Stimulated activated CD4-positive, alpha-beta T cell treated with anti-CD3 and anti-CD28 coated beads, Interleukin-15, amount 100 ng/mL, for 48 hours (primary cell): Measurements from ENCODE around the gene PPM1D.
"Not testable (repeated sequence)": the region's sequence is repeated elsewhere in the genome, so short reads cannot be mapped to it uniquely, and the experiment has no call there.

Source experiments
- DNase-seq, 2 donors: peaks; one replicate each; pipeline ENCODE4 v3.0.0-alpha.2; 2020; ENCODE audit warnings: low read depth in 2 of 2

PPM1D gene

GRCh38 chr17:60593441-60594036 lies 6.5 kb upstream of the PPM1D start:
- not testable (repeated sequence) for DNase-seq

GRCh38 chr17:60594170-60594569 lies 5.8 kb upstream of the PPM1D start:
- not testable (repeated sequence) for DNase-seq

- DNase-seq: no peak
Observed at GRCh38 chr17:60594734-60595133, 5.3 kb upstream of the PPM1D start.

GRCh38 chr17:60597297-60597696 lies 2.7 kb upstream of the PPM1D start:
- no peak for DNase-seq

- DNase-seq: no peak
Observed at GRCh38 chr17:60598001-60598736, 1.8 kb upstream of the PPM1D start.

- peak in 1 of 2 donors; percentile 3 for DNase-seq
Observed at GRCh38 chr17:60599220-60599619, 773 bp upstream of the PPM1D start.

- DNase-seq: peak; percentile 41 to 51
Observed at GRCh38 chr17:60600490-60601446, 775 bp downstream of the PPM1D start.

GRCh38 chr17:60601447-60602384 lies 1.7 kb downstream of the PPM1D start:
- DNase-seq: peak in 1 of 2 donors; percentile 15

- DNase-seq: no peak
Observed at GRCh38 chr17:60602385-60602742, 2.4 kb downstream of the PPM1D start.

- no peak for DNase-seq
Observed at GRCh38 chr17:60602871-60603270, 2.9 kb downstream of the PPM1D start.

GRCh38 chr17:60603477-60603876 lies 3.5 kb downstream of the PPM1D start:
- not testable (repeated sequence) for DNase-seq

- no peak for DNase-seq
Observed at GRCh38 chr17:60604686-60605334, 4.8 kb downstream of the PPM1D start.

- DNase-seq: no peak
Observed at GRCh38 chr17:60606036-60606435, 6.0 kb downstream of the PPM1D start.

GRCh38 chr17:60610473-60610872 lies 10.5 kb downstream of the PPM1D start:
- DNase-seq: no peak

- DNase-seq: not testable (repeated sequence)
Observed at GRCh38 chr17:60611321-60611720, 11.3 kb downstream of the PPM1D start.

GRCh38 chr17:60613325-60613724 lies 13.3 kb downstream of the PPM1D start:
- DNase-seq: no peak

GRCh38 chr17:60613796-60614195 lies 13.8 kb downstream of the PPM1D start:
- DNase-seq: not testable (repeated sequence)

GRCh38 chr17:60614247-60614646 lies 14.3 kb downstream of the PPM1D start:
- DNase-seq: not testable (repeated sequence)

GRCh38 chr17:60615108-60615507 lies 15.1 kb downstream of the PPM1D start:
- no peak for DNase-seq

GRCh38 chr17:60615840-60616239 lies 15.8 kb downstream of the PPM1D start:
- DNase-seq: no peak

- DNase-seq: no peak
Observed at GRCh38 chr17:60618080-60618479, 18.1 kb downstream of the PPM1D start.
